Measurements from ENCODE around the gene SORCS3.

DNA sequence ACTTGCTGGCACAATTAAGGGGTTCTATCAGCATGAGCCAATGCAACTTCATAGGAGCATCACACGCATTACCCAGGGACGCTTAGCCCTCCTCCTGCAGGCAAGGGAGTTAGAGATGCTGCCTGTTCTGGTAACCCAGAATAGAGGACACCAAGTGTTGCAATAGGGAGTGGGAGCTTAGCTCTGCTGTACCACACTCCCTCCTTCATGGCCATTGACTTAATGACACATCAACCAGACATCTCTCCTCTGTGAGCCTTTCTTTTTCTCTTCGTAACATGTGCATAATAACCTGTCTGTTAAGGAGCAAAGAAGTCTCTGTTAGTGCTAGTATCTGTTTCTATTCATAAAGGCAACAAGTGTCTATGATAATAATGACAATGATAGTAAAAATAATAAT lies 282.4 kb downstream of the SORCS3 start:
- TF ChIP-seq, protein P1, sequence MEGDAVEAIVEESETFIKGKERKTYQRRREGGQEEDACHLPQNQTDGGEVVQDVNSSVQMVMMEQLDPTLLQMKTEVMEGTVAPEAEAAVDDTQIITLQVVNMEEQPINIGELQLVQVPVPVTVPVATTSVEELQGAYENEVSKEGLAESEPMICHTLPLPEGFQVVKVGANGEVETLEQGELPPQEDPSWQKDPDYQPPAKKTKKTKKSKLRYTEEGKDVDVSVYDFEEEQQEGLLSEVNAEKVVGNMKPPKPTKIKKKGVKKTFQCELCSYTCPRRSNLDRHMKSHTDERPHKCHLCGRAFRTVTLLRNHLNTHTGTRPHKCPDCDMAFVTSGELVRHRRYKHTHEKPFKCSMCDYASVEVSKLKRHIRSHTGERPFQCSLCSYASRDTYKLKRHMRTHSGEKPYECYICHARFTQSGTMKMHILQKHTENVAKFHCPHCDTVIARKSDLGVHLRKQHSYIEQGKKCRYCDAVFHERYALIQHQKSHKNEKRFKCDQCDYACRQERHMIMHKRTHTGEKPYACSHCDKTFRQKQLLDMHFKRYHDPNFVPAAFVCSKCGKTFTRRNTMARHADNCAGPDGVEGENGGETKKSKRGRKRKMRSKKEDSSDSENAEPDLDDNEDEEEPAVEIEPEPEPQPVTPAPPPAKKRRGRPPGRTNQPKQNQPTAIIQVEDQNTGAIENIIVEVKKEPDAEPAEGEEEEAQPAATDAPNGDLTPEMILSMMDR (IDR thresholded peaks at IDR 0.05), result no peak
- TF ChIP-seq ZFX (IDR thresholded peaks at IDR 0.05; ENCODE audit: borderline replicate concordance), result no peak
